ENCODE data around the gene CASP6. TPM values are rescaled to one million over a fixed set of nuclear protein-coding genes. Genes with fewer than 3 reads are reported as not detected.

The CASP6 gene
- total RNA-seq, 1 donor from 2014 or later, result 16.7 TPM

- Mint-ChIP-seq H3K9me3 (ENCODE audit: low read depth) (no peaks in the 10 kb centered on the region), H3K4me3 (ENCODE audit: unreplicated experiment) (no peak overlapping the region), H3K4me1 (ENCODE audit: low read depth) (no peaks in the 10 kb centered on the region), H3K27ac (ENCODE audit: unreplicated experiment) (no peak overlapping the region), H3K27me3 (ENCODE audit: low read depth) (no peaks in the 10 kb centered on the region), H3K36me3 (ENCODE audit: low read depth) (peaks cover 1% of the 10 kb centered on the region)
- no peak for DNase-seq (ENCODE audit: low spot score)
- no peak for TF ChIP-seq CTCF (IDR thresholded peaks at IDR 0.05)
Observed at GRCh38 chr4:109657854-109658418, 45.3 kb downstream of the CASP6 start.

- no peak for TF ChIP-seq CTCF (IDR thresholded peaks at IDR 0.05)
- Mint-ChIP-seq H3K27ac (ENCODE audit: unreplicated experiment) (no peak overlapping the region), H3K36me3 (ENCODE audit: low read depth) (peaks cover 1% of the 10 kb centered on the region), H3K4me3 (ENCODE audit: unreplicated experiment) (no peak overlapping the region), H3K9me3 (ENCODE audit: low read depth) (no peaks in the 10 kb centered on the region), H3K27me3 (ENCODE audit: low read depth) (no peaks in the 10 kb centered on the region), H3K4me1 (ENCODE audit: low read depth) (no peaks in the 10 kb centered on the region)
- no peak for DNase-seq (ENCODE audit: low spot score)
Observed at GRCh38 chr4:109655396-109655795, 47.8 kb downstream of the CASP6 start.

- DNase-seq (ENCODE audit: low spot score), result no peak
- Mint-ChIP-seq H3K9me3 (ENCODE audit: low read depth) (peaks cover 6% of the 10 kb centered on the region), H3K27me3 (ENCODE audit: low read depth) (no peaks in the 10 kb centered on the region), H3K27ac (ENCODE audit: unreplicated experiment) (no peak overlapping the region), H3K4me3 (ENCODE audit: unreplicated experiment) (no peak overlapping the region), H3K36me3 (ENCODE audit: low read depth) (peaks cover 6% of the 10 kb centered on the region), H3K4me1 (ENCODE audit: low read depth) (peaks cover 7% of the 10 kb centered on the region)
- no peak for TF ChIP-seq CTCF (IDR thresholded peaks at IDR 0.05)
Observed at GRCh38 chr4:109649872-109650271, 53.4 kb downstream of the CASP6 start.

DNA sequence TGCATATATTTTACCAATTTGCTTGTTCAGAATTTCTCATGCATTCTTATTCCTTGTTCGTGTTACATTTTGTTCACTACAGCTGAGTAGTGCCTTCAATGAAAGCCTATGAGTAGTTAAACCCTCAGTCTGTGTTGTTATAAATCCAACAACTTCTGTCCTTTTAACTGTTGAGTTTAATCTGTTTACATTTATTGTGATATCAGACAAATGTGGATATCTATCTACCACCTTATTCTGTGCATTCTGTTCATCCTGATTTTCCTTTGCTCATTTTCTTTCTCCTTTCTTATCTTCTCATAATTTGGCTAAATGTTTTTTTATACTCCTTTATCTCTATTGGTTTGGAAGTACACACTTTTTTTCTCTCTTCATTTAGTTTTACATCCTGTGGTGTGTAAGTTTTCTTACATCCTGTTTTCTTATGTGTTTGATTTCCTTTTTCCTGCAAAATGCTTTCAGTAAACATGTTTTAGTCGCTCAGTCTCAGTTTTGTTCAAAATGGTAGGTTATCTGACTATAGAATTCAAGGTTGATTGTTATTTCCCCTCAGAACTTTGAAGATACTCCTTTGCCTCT, 54.2 kb downstream of the CASP6 start:
- TF ChIP-seq CTCF (IDR thresholded peaks at IDR 0.05), result no peak
- Mint-ChIP-seq H3K4me3 (ENCODE audit: unreplicated experiment) (no peak overlapping the region), H3K36me3 (ENCODE audit: low read depth) (peaks cover 6% of the 10 kb centered on the region), H3K27me3 (ENCODE audit: low read depth) (no peaks in the 10 kb centered on the region), H3K27ac (ENCODE audit: unreplicated experiment) (no peak overlapping the region), H3K9me3 (ENCODE audit: low read depth) (peaks cover 6% of the 10 kb centered on the region), H3K4me1 (ENCODE audit: low read depth) (peaks cover 7% of the 10 kb centered on the region)
- DNase-seq (ENCODE audit: low spot score), result no peak

DNA sequence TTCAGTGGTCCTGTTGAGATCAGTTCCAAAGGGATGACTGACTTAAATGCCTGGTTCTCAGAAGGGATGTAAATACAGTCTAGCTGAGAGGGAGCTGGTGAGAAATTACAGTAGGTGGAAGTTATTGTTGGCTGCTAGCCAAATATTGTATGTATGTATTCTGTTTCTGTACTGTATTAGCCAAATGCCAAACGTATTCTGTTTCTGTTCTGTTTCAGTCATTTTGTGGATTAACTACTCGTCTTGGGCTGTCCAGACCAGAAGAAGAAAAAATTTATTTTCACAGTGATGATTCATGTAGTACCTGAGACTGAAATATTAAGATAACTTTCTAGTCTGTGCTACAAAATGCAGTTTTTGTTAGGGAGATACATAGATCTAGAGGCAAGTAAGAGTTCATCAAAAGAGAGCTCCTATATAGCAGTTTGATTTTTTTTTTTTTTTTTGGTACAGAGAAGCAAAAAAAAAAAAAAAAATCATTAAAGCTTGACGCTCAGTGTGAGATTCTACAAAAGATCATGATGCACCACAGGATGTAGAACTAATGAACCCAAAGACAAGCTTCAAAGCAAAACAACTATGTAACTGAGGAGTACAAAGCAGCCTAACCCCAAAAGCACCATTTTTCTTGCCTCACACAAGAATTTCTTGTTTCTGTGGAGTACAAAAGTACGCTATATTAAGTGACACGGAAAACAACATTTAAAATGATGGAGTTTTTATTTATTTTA, 54.8 kb downstream of the CASP6 start:
- peak overlapping the region; percentile 2 for H3K27ac Mint-ChIP-seq (ENCODE audit: unreplicated experiment)
- peaks cover 6% of the 10 kb centered on the region for H3K9me3 Mint-ChIP-seq (ENCODE audit: low read depth)
- no peak overlapping the region for H3K4me3 Mint-ChIP-seq (ENCODE audit: unreplicated experiment)
- H3K27me3 Mint-ChIP-seq (ENCODE audit: low read depth), result no peaks in the 10 kb centered on the region
- H3K36me3 Mint-ChIP-seq (ENCODE audit: low read depth), result peaks cover 6% of the 10 kb centered on the region
- no peak for TF ChIP-seq CTCF (IDR thresholded peaks at IDR 0.05)
- no peak for DNase-seq (ENCODE audit: low spot score)
- H3K4me1 Mint-ChIP-seq (ENCODE audit: low read depth), result peaks cover 7% of the 10 kb centered on the region

All from chondrocyte (in vitro differentiated cells).